Adrenal gland (tissue), 12 donors: Measurements from ENCODE around the gene SLC15A5. TPM values are rescaled to one million over a fixed set of nuclear protein-coding genes. Genes with fewer than 3 reads are reported as not detected.

ENCODE experiments used
- DNase-seq, 7 donors: peaks; one replicate each; pipeline ENCODE4 v3.0.0-alpha.2; 2019 to 2020
- H3K27ac ChIP-seq, 5 donors: fragments of 200-600 bp; sonication (generic) in 4 of 5; 1 replicate in 3 of 5; 2 replicates in 2 of 5; pipeline versions ENCODE4 v1.5.1 to v1.8.0; 2016 to 2020; ENCODE audit warnings: mild to moderate bottlenecking in 1 of 5
- H3K27me3 ChIP-seq: fragments of 200-600 bp; 2 replicates; pipeline ENCODE4 v1.8.0; 2021
- H3K36me3 ChIP-seq, 2 donors: fragments of 200-600 bp; replicated peaks in 1 of 2; 1 replicate in 1 of 2; 2 replicates in 1 of 2; pipeline versions ENCODE4 v1.5.1 to v1.8.0; 2018 to 2022
- H3K4me1 ChIP-seq, 2 donors: fragments of 200-600 bp; replicated peaks in 1 of 2; 1 replicate in 1 of 2; 2 replicates in 1 of 2; pipeline versions ENCODE4 v1.5.1 to v1.8.0; 2018 to 2021
- H3K4me3 ChIP-seq, 4 donors: fragments of 200-600 bp; sonication (generic) in 3 of 4; one replicate each; pipeline ENCODE4 v1.5.1; 2016 to 2018
- H3K9me3 ChIP-seq, 3 donors: fragments of 200-600 bp; sonication (generic) in 1 of 3; replicated peaks in 1 of 3; 1 replicate in 2 of 3; 2 replicates in 1 of 3; pipeline versions ENCODE4 v1.5.1 to v1.8.0; 2016 to 2021
- CTCF ChIP-seq, 6 experiments: fragments of 450-650 bp in 4 of 6; fragments of 200-600 bp in 2 of 6; sonication (generic) in 1 of 6; IDR thresholded peaks; 1 replicate in 5 of 6; 2 replicates in 1 of 6; pipeline versions ENCODE4 v1.5.1 to v1.8.0; 2016 to 2021; ENCODE audit warnings: antibody characterized with exemption in 6 of 6, mild to moderate bottlenecking in 2 of 6, moderate library complexity in 1 of 6
- POLR2A ChIP-seq, 2 donors: fragments of 450-650 bp; IDR thresholded peaks; one replicate each; pipeline ENCODE4 v1.6.1; 2017; ENCODE audit warnings: antibody characterized with exemption in 2 of 2, mild to moderate bottlenecking in 2 of 2, moderate library complexity in 1 of 2
- WGBS, 4 donors: extraction: QIAGEN DNeasy Blood & Tissue Kit in 2 of 4; methylation state at CpG; one replicate each; pipeline versions ENCODE4 v1.1.5 to v1.1.7; 2013 to 2017; 5-methylcytosine and 5-hydroxymethylcytosine counted together
- intact Hi-C, 2 donors: fragments of 100-400 bp; cut with DNase I; formaldehyde crosslinking; loops; one replicate each; pipeline versions ENCODE4 v1.14.1 to v1.15.0; 2022 to 2023
- polyA plus RNA-seq, 3 donors: library from polyadenylated mRNA; stranded (reverse); fragments of 200-250 nt in 2 of 3; fragments of 350-450 nt in 1 of 3; fragmentation: Illumina TruSeq in 1 of 3; extraction: RNeasy Lipid Tissue Mini Kit (QIAGEN cat#74804) in 1 of 3; gene quantifications; one replicate each; pipeline ENCODE4 v1.2.3, GENCODE V29; 2013 to 2014
- total RNA-seq, 9 donors: library from RNA; depleted of rRNA in 4 of 9; stranded (reverse); fragments of >200 nt in 4 of 9; fragments of 120-200 nt in 1 of 9; fragmentation: NEBNext Ultra II Directional in 1 of 9; extraction: Animal tissue kit (Norgen Biotek cat#: 25700) in 1 of 9; gene quantifications; one replicate each; pipeline versions ENCODE4 v1.1.0 to v1.2.4, GENCODE V29; 2013 to 2023
- donor health status: healthy with polysubstance abuse.
- donor health status: Bipolar disorder and iron deficiency.
- donor health status: DM: yes; HTN: yes; CAD: no.
- donor health status: DM: no; HTN: no; CAD: no.
- donor health status: DM: no; HTN: no; CAD: no.
- donor health status: DM: yes; HTN: yes; CAD: no.

The SLC15A5 gene
- total and polyA plus RNA-seq, 12 donors = not detected

GRCh38 chr12:16323638-16324037 is 46.2 kb upstream of the SLC15A5 start:
- H3K27ac ChIP-seq = no peak overlapping the region
- H3K4me3 ChIP-seq = no peak overlapping the region
- H3K36me3 ChIP-seq = no peaks in the 10 kb centered on the region
- H3K4me1 ChIP-seq = no peaks in the 10 kb centered on the region
- TF ChIP-seq POLR2A (IDR thresholded peaks at IDR 0.05) (no peak), CTCF (IDR thresholded peaks at IDR 0.05) (no peak)
- WGBS, 4 donors = 76 to 90% (median 81%) methylated on average over 2 of the region's 2 CpGs
- H3K9me3 ChIP-seq = no peaks in the 10 kb centered on the region
- no peak for DNase-seq
- intact Hi-C loops = no loop called here
- no peaks in the 10 kb centered on the region for H3K27me3 ChIP-seq

GRCh38 chr12:16323010-16323409 is 45.5 kb upstream of the SLC15A5 start:
- no peak for DNase-seq
- 88 to 94% (median 90%) methylated on average over 1 of the region's 1 CpG for WGBS, 4 donors
- H3K9me3 ChIP-seq = no peaks in the 10 kb centered on the region
- no peak overlapping the region for H3K4me3 ChIP-seq
- no peak overlapping the region for H3K27ac ChIP-seq
- no peaks in the 10 kb centered on the region for H3K36me3 ChIP-seq
- intact Hi-C loops = no loop called here
- H3K27me3 ChIP-seq = no peaks in the 10 kb centered on the region
- TF ChIP-seq CTCF (IDR thresholded peaks at IDR 0.05) (no peak), POLR2A (IDR thresholded peaks at IDR 0.05) (no peak)
- H3K4me1 ChIP-seq = no peaks in the 10 kb centered on the region

- no peak for TF ChIP-seq CTCF (IDR thresholded peaks at IDR 0.05)
- TF ChIP-seq POLR2A (IDR thresholded peaks at IDR 0.05) = no peak
Measured at GRCh38 chr12:16310934-16311333, 33.4 kb upstream of the SLC15A5 start.

GRCh38 chr12:16307856-16308475 is 30.5 kb upstream of the SLC15A5 start:
- H3K4me3 ChIP-seq = no peak overlapping the region
- WGBS, 4 donors = 56 to 64% (median 57%) methylated on average over 3 of the region's 3 CpGs
- no peaks in the 10 kb centered on the region for H3K27me3 ChIP-seq
- H3K36me3 ChIP-seq = no peaks in the 10 kb centered on the region
- TF ChIP-seq CTCF (IDR thresholded peaks at IDR 0.05) (no peak), POLR2A (IDR thresholded peaks at IDR 0.05) (no peak)
- intact Hi-C loops = no loop called here
- H3K4me1 ChIP-seq = no peaks in the 10 kb centered on the region
- H3K9me3 ChIP-seq = no peaks in the 10 kb centered on the region
- no peak overlapping the region for H3K27ac ChIP-seq
- no peak for DNase-seq

More at GRCh38 chr12:16310934-16311333, 33.4 kb upstream of the SLC15A5 start:
- intact Hi-C loops = no loop called here
- Histone ChIP-seq H3K4me1 (no peaks in the 10 kb centered on the region), H3K4me3 (no peak overlapping the region), H3K27ac (no peak overlapping the region), H3K9me3 (no peaks in the 10 kb centered on the region), H3K27me3 (no peaks in the 10 kb centered on the region), H3K36me3 (no peaks in the 10 kb centered on the region)
- DNase-seq = no peak
- 66 to 94% (median 73%) methylated on average over 1 of the region's 1 CpG for WGBS, 4 donors
